Vagina (tissue), 2 donors: ENCODE measurements around the gene KRTAP10-5.

ENCODE experiments used
- POLR2A ChIP-seq, 2 donors: fragments of 450-650 bp; IDR thresholded peaks; one replicate each; pipeline ENCODE4 v1.6.1; 2017; ENCODE audit warnings: antibody characterized with exemption in 2 of 2, mild to moderate bottlenecking in 2 of 2, moderate library complexity in 2 of 2
- POLR2AphosphoS5 ChIP-seq, 2 donors: sonication (generic); formaldehyde crosslinking; IDR thresholded peaks; one replicate each; pipeline ENCODE4 v1.9.0; 2017; ENCODE audit warnings: antibody characterized with exemption in 2 of 2, mild to moderate bottlenecking in 2 of 2, low read depth in 1 of 2; ENCODE audit not compliant: insufficient read depth in 1 of 2
- TF ChIP-seq, protein P1 (sequence below), 3 experiments: fragments of 450-650 bp in 2 of 3; fragments of 200-600 bp in 1 of 3; sonication (generic) in 1 of 3; IDR thresholded peaks; one replicate each; pipeline ENCODE4 v1.5.1; 2017 to 2019; ENCODE audit warnings: antibody characterized with exemption in 3 of 3, mild to moderate bottlenecking in 2 of 3, moderate library complexity in 2 of 3

GRCh38 chr21:44602463-44602850, 22.1 kb upstream of the KRTAP10-5 start:
- TF ChIP-seq, protein P1, sequence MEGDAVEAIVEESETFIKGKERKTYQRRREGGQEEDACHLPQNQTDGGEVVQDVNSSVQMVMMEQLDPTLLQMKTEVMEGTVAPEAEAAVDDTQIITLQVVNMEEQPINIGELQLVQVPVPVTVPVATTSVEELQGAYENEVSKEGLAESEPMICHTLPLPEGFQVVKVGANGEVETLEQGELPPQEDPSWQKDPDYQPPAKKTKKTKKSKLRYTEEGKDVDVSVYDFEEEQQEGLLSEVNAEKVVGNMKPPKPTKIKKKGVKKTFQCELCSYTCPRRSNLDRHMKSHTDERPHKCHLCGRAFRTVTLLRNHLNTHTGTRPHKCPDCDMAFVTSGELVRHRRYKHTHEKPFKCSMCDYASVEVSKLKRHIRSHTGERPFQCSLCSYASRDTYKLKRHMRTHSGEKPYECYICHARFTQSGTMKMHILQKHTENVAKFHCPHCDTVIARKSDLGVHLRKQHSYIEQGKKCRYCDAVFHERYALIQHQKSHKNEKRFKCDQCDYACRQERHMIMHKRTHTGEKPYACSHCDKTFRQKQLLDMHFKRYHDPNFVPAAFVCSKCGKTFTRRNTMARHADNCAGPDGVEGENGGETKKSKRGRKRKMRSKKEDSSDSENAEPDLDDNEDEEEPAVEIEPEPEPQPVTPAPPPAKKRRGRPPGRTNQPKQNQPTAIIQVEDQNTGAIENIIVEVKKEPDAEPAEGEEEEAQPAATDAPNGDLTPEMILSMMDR (IDR thresholded peaks at IDR 0.05), result no peak
- no peak for TF ChIP-seq POLR2A (IDR thresholded peaks at IDR 0.05)
- no peak for TF ChIP-seq POLR2AphosphoS5 (IDR thresholded peaks at IDR 0.05; ENCODE audit: insufficient read depth in 1 of 2, low read depth in 1 of 2)
